HG03520 (cell line): ENCODE measurements around the gene DSG4.
"Not testable (repeated sequence)": the region's sequence is repeated elsewhere in the genome, so short reads cannot be mapped to it uniquely, and the experiment has no call there.

Experiments used
- ATAC-seq: cut with Tn5 transposase; IDR thresholded peaks from one replicate; pipeline ENCODE4 v1.9.1; 2021; ENCODE audit warnings: mild to moderate bottlenecking, moderate library complexity; ENCODE audit not compliant: unreplicated experiment

Gene DSG4

GRCh38 chr18:31376477-31376876 is at the start of gene DSG4:
TSS of gene DSG4 (plus strand) at chr18:31376777. CDS start at chr18:31376912, 135 bp downstream.
- ATAC-seq, result no peak

- ATAC-seq, result no peak
Observed at GRCh38 chr18:31329787-31330438, 46.7 kb upstream of the DSG4 start.

- ATAC-seq, result no peak
Observed at GRCh38 chr18:31343454-31343853, 33.1 kb upstream of the DSG4 start.

GRCh38 chr18:31353336-31353735 is 23.2 kb upstream of the DSG4 start:
- ATAC-seq, result not testable (repeated sequence)

GRCh38 chr18:31354990-31355389 is 21.6 kb upstream of the DSG4 start:
- ATAC-seq, result no peak

- ATAC-seq, result no peak
Observed at GRCh38 chr18:31356025-31356424, 20.6 kb upstream of the DSG4 start.

GRCh38 chr18:31364190-31364589 is 12.4 kb upstream of the DSG4 start:
- ATAC-seq, result no peak

GRCh38 chr18:31369478-31369877 is 7.1 kb upstream of the DSG4 start:
- no peak for ATAC-seq

GRCh38 chr18:31371989-31372388 is 4.6 kb upstream of the DSG4 start:
- ATAC-seq, result no peak

- no peak for ATAC-seq
Observed at GRCh38 chr18:31373641-31374040, 2.9 kb upstream of the DSG4 start.

- ATAC-seq, result no peak
Observed at GRCh38 chr18:31380912-31381311, 4.3 kb downstream of the DSG4 start.

GRCh38 chr18:31382107-31382506 is 5.5 kb downstream of the DSG4 start:
- ATAC-seq, result no peak

- ATAC-seq, result no peak
Observed at GRCh38 chr18:31386741-31387140, 10.2 kb downstream of the DSG4 start.

GRCh38 chr18:31393286-31393685 is 16.7 kb downstream of the DSG4 start:
- no peak for ATAC-seq

GRCh38 chr18:31396796-31397612 is 20.4 kb downstream of the DSG4 start:
- ATAC-seq, result no peak

- no peak for ATAC-seq
Observed at GRCh38 chr18:31398191-31398590, 21.6 kb downstream of the DSG4 start.

GRCh38 chr18:31399306-31400032 is 22.9 kb downstream of the DSG4 start:
- no peak for ATAC-seq

- no peak for ATAC-seq
Observed at GRCh38 chr18:31401156-31402025, 24.8 kb downstream of the DSG4 start.

- ATAC-seq, result no peak
Observed at GRCh38 chr18:31402026-31402373, 25.4 kb downstream of the DSG4 start.

GRCh38 chr18:31403409-31403808 is 26.8 kb downstream of the DSG4 start:
- no peak for ATAC-seq

GRCh38 chr18:31407649-31408048 is 31.1 kb downstream of the DSG4 start:
- no peak for ATAC-seq
